ENCODE measurements around the gene ANAPC10. TPM values are rescaled to one million over a fixed set of nuclear protein-coding genes. Genes with fewer than 3 reads are reported as not detected.
"Not testable (repeated sequence)": the region's sequence is repeated elsewhere in the genome, so short reads cannot be mapped to it uniquely, and the experiment has no call there.

ANAPC10 gene, protein sequence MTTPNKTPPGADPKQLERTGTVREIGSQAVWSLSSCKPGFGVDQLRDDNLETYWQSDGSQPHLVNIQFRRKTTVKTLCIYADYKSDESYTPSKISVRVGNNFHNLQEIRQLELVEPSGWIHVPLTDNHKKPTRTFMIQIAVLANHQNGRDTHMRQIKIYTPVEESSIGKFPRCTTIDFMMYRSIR
- total RNA-seq: 10 to 100 TPM; 13.7 to 17.4 TPM
- long read RNA-seq, transcript ANAPC10-209 (5 exons, 1,025 nt): major isoform, 5 of 10 reads
- long read RNA-seq, partial matches to known transcripts: 1 of 10 reads
- long read RNA-seq, other reads (novel, unspliced or antisense): 1 of 10 reads

GRCh38 chr4:145097821-145098674 lies at the start of gene ANAPC10, which contains the start of gene ABCE1:
TSS of gene ANAPC10 (minus strand) at chr4:145098196. CDS start at chr4:145096099, 2,097 bp downstream.
TSS of gene ABCE1 (plus strand) at chr4:145098311. CDS start at chr4:145104413, 6,102 bp downstream.
- intact Hi-C loops (cut with DNase I): no loop called here
- DNase-seq (peak; percentile 99), ATAC-seq (peak; percentile 98 to 99)

GRCh38 chr4:145136219-145136618 lies 38.2 kb upstream of the ANAPC10 start:
- DNase-seq; intact Hi-C loops (cut with DNase I); ATAC-seq: not testable (repeated sequence)

DNA sequence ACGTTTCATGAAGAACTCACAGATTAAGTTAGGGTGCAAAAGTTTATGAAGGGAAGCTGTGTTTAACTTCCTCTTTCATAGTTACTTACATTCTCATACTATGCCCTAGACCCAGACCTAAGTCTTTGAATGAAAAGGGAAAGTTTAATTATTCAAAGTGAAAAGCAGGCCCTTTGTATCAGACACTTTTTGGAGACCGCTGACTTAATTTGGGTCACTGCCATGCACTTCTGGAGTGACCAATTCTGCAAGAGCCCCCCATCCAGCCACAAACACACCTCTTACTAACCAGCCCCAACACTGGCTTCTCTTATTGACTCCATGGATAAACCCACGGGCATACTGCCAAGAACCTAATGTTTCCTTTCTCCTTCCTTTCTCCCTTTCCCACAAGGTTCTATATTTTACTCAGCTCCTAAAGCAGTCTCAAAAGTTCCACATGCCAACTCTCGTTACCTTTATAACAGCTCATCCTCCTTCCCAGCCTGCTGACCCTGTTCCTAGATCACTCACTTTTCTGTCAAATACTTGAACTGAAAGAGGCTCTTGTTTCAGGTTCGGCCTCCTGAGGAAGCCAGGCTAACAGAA lies 34.6 kb upstream of the ANAPC10 start:
- no peak for DNase-seq
- ATAC-seq: no peak
- intact Hi-C loops (cut with DNase I): no loop called here

- DNase-seq (no peak), ATAC-seq (no peak)
Measured at GRCh38 chr4:145131848-145132247, 33.9 kb upstream of the ANAPC10 start.

DNA sequence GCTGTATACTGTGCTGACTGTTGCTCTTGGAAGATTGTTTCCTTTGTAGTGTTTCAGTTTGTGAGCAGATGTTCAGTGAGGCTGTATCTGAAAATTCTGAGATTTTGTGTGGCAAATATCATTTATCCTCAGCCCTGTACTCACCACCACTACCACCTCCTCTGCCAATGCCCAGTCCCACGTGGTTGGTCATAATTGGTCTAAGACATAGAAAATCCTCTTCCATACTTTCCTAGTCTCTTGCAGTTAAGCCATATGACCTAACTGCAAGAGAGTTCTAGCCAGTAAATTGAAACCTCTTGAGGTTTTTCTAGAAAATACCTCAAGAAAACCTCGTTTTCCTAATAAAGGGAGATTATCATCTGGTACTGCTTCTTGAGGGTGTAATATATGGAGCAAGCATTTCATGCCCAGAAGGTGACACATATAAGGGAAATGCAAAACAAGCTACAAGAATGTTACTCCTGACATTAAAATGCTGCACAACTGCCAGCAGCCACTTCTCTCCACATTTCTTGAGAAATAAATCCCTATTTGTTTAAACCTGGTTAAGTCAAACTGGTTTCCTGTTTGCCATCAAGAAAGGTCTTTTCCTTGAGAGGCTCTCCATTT lies 32.9 kb upstream of the ANAPC10 start:
- DNase-seq (no peak), ATAC-seq (no peak)

More at GRCh38 chr4:145131848-145132247, 33.9 kb upstream of the ANAPC10 start:
- intact Hi-C loops (cut with DNase I): no loop called here

DNA sequence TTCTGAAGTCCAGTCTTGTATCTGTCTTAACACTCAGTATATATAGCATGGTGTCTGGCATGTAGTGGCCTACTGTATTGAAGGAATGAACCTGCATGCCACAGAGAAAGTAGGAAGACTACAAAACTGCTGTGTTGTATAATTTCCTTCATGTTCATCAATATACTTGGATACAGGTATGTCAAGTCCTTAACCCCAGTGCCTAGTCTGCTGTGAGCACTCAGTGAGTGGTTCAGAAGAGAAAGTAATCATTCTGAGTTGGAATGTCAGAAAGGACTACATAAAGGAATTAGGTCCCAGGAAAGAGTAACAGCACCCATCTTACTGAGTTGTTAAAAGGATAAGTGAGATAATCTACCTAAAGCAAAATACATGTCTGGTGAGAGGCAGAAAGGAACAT lies 32.1 kb upstream of the ANAPC10 start:
- intact Hi-C loops (cut with DNase I): no loop called here
- peak in 1 of 2 donors; percentile 19 for ATAC-seq
- no peak for DNase-seq

More for the DNA sequence above, 32.9 kb upstream of the ANAPC10 start:
- intact Hi-C loops (cut with DNase I): no loop called here

DNA sequence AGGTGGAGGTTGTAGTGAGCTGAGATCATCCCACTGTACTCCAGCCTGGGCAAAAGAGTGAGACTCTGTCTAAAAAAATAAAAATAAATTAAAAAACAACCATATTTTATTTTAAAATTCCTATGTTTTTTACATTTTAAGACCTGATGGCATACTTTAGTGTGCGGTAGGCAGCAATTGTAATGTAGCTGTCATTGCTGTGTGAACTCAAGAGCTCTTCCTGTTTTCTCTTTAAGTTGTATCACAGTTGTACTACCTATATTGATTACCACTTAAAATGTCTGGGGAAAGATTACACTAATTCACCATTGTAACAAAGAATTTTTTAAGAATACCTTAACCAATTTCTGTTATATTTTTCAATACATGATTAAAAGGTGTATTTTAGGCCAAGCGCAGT lies 27.4 kb upstream of the ANAPC10 start:
- intact Hi-C loops (cut with DNase I): no loop called here
- DNase-seq (no peak), ATAC-seq (no peak)

GRCh38 chr4:145108128-145108527 lies 10.1 kb upstream of the ANAPC10 start:
- intact Hi-C loops (cut with DNase I): loop anchor here in 1 of 2 donors (5.0 kb wide), 1 partner anchor 39 kb away; no protein-coding TSS in a partner anchor
- ATAC-seq: no peak
- no peak for DNase-seq

DNA sequence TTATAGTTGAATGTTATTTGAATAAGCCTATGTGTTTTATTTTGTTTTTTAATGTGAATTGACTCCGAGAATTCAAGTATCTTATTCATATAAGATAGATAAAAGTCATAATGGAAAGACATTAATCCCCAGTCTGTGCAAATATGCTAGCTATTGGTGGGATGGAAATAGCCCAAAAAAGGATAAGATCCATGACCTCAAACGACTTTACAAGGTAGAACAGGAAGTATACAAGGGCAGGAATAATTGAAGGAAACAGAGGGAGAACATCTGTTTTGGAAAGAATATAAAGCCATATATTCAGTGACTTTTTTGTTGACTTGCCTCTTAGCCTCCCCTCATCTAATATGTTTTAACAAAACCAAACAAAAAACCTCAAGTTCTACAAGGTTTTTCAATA lies 9.1 kb upstream of the ANAPC10 start:
- DNase-seq: no peak
- no peak for ATAC-seq
- intact Hi-C loops (cut with DNase I): loop anchor here in 1 of 2 donors (5.0 kb wide), 1 partner anchor 40 kb away; no protein-coding TSS in a partner anchor

DNA sequence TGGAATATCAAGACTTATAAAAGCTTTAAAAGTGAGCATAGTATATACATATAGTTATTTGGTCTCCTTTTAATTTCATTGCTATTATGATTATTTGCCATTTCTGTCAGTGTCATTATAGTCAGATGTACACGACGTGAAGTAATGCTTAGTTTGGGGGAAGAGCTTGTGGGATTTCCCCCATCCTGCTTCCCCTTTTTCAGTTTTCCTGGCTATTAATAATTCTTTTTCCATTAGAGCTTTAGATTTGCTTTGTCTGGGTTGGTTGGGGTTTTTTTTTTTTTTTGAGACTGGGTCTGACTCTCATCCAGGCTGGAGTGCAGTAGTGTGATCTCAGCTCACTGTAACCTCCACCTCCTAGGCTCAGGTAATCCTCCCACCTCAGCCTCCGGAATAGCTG lies 5.5 kb upstream of the ANAPC10 start:
- no peak for ATAC-seq
- intact Hi-C loops (cut with DNase I): no loop called here

DNA sequence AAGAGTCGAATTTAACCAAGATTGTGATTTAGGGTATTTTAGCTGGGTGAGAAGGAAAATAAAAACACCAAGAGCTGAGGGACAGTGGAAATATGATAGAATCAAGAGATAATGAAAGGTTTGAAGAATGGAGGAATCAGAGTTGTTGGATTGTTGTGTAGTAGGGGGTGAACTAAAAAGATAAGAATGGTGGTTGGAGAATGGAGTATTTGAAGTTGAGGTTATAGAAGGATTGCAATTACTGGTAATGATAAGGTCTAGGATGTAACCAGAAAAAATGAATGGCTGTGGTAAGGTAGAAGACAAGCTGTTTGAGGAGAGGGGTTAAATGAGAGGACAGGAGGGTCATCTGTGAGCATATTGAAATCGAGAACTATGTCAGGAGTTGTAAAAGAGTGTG lies 4.6 kb upstream of the ANAPC10 start:
- DNase-seq (no peak), ATAC-seq (no peak)
- intact Hi-C loops (cut with DNase I): no loop called here

More for the DNA sequence above, 5.5 kb upstream of the ANAPC10 start:
- DNase-seq: no peak

DNA sequence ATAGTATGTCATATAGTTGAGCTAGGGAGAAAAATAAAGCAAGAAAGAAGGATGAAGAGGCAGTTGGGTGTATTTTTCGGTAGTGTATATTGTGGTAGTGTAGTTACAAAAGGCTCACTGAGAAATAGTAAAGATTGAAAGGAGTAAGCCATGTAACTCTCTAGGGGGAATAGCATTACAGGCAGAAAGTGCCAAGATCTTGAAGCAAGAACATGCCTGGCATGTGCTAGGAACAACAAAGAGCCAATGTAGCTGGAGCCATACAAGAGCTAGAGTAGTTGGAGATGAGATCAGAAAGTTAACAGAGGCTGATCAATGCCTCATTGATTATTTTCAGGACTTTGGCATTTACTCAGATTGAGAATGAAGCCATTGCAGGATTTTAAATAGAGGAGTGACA lies 3.1 kb upstream of the ANAPC10 start:
- intact Hi-C loops (cut with DNase I): no loop called here
- DNase-seq: no peak
- ATAC-seq: no peak

DNA sequence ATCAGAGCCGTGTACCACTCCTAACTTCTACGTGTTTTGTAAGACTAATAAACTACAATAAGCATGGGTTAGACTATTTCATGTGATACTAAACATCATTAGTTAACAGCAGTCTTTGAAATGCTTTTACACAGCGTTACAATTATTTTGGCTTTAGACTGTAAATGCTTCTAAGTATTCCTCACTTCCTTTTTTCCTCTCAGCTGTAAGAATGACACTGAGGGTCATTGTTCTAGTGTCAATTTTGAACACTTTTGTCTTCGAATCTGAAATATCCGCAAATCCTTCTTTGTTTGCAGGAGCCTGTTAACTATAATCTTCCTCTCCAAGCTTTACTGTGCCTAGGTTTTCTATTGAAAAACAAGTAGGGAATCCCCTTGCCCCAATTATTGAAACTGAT lies 1.7 kb upstream of the ANAPC10 start:
- ATAC-seq: no peak
- intact Hi-C loops (cut with DNase I): no loop called here
- DNase-seq: no peak

DNA sequence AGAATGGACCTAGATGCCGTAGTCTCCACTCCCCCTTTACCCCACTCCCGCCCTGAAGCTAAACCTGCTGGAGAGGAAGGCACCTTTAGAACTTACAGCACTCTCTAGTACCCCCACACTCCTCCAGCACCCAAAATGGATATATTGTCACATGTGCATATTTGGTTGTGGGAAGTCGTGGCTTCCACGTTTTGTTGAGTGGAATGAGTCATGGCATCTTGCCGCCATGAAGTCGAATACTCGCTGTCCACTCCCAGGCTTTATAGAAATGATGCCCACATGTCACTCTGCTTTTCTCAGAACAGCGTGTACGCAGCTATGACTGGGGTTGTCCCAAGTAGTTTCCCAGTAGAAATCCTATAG lies 660 bp upstream of the ANAPC10 start:
- intact Hi-C loops (cut with DNase I): no loop called here
- DNase-seq: peak; percentile 37
- peak; percentile 35 to 61 for ATAC-seq

GRCh38 chr4:145097331-145097820 lies 620 bp downstream of the ANAPC10 start:
- intact Hi-C loops (cut with DNase I): no loop called here
- DNase-seq (no peak), ATAC-seq (no peak)

- ATAC-seq (no peak), DNase-seq (no peak)
- intact Hi-C loops (cut with DNase I): no loop called here
Measured at GRCh38 chr4:145093638-145094037, 4.4 kb downstream of the ANAPC10 start.

DNA sequence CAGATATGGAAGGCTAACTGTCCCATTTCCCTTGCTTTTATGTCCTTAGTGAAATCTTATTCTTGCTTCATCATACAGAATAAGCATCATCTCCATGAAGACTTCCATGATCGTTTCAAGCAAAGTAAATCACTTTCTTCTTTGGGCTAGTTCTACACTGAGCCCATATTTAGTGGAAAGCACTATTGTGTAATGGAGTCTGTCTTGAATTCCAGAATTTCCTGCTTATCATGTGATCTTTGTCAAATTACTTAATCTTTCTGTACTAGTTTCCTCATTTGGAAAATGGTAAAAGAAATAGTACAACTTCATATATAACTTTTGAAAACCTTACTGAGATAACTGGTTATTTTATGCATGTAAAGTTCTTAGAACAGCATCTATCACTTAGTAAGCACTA lies 7.6 kb downstream of the ANAPC10 start:
- intact Hi-C loops (cut with DNase I): no loop called here
- ATAC-seq: no peak
- DNase-seq: no peak

DNA sequence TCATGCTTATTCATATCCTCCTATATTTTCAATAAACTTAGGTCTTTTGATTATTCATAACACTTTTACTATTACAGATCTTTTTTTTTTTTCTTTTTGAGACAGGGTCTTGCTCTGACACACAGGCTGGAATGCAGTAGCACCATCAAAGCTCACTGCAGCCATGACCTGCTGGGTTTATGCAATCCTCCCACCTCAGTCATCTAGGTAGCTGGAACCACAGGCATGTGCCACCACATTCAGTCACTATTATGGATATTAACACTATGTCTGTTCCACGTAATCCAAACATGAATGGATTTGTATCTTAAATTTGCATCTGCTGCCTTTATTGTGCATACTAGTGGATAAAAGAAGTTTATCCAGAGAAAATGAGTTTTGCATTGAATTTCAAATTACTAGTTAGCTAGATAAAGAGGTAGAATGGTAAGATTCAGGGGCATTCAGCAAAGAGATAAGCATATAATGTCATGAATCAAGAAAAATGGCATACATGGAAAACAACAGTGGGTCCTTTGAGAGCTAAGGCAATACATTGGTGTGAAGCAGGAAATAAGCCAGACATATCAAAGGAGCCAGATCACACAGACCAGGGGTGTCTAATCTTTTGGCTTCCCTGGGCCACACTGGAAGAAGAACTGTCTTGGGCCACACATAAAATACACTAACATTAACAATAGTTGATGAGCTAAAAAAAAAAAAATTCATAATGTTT lies 13.9 kb downstream of the ANAPC10 start:
- intact Hi-C loops (cut with DNase I): no loop called here
- ATAC-seq: no peak

GRCh38 chr4:145081756-145082155 lies 16.2 kb downstream of the ANAPC10 start:
- DNase-seq: no peak
- ATAC-seq: no peak
- intact Hi-C loops (cut with DNase I): no loop called here

More for the DNA sequence above, 13.9 kb downstream of the ANAPC10 start:
- DNase-seq: no peak
